ENCODE results near the gene SRRM2.

The SRRM2 gene

GRCh38 chr16:2777903-2778629, 25.6 kb downstream of the SRRM2 start:
- no peak for TF ChIP-seq CTCF (IDR thresholded peaks at IDR 0.05)
- Histone ChIP-seq H3K9ac (peak overlapping the region; percentile 100), H3K27me3 (ENCODE audit: control insufficient read depth, insufficient read depth, low read length) (no peaks in the 10 kb centered on the region), H3K4me1 (peaks cover 11% of the 10 kb centered on the region), H3K27ac (peak overlapping the region; percentile 99), H3K4me3 (ENCODE audit: low read depth, low read length) (peak overlapping the region; percentile 98), H2AFZ (peak overlapping the region; percentile 98), H3K4me2 (ENCODE audit: low read length) (peak overlapping the region; percentile 96), H3K79me2 (peaks cover 17% of the 10 kb centered on the region), H3K9me3 (ENCODE audit: control insufficient read depth, low read length) (no peaks in the 10 kb centered on the region), H3K36me3 (ENCODE audit: control insufficient read depth, insufficient read depth, low read length) (no peaks in the 10 kb centered on the region)

- H3K4me2 ChIP-seq (ENCODE audit: low read length), result peak overlapping the region; percentile 96
- no peak for TF ChIP-seq CTCF (IDR thresholded peaks at IDR 0.05)
- H3K36me3 ChIP-seq (ENCODE audit: control insufficient read depth, insufficient read depth, low read length), result no peaks in the 10 kb centered on the region
- H3K4me3 ChIP-seq (ENCODE audit: low read depth, low read length), result peak overlapping the region; percentile 98
- H3K27ac ChIP-seq, result peak overlapping the region; percentile 99
- H3K9ac ChIP-seq, result no peak overlapping the region
- H3K79me2 ChIP-seq, result peaks cover 17% of the 10 kb centered on the region
- H2AFZ ChIP-seq, result peak overlapping the region; percentile 98
- H3K9me3 ChIP-seq (ENCODE audit: control insufficient read depth, low read length), result no peaks in the 10 kb centered on the region
- peaks cover 11% of the 10 kb centered on the region for H3K4me1 ChIP-seq
- H3K27me3 ChIP-seq (ENCODE audit: control insufficient read depth, insufficient read depth, low read length), result no peaks in the 10 kb centered on the region
These were observed 26.2 kb downstream of the SRRM2 start for GRCh38 chr16:2778630-2778958.

DNA sequence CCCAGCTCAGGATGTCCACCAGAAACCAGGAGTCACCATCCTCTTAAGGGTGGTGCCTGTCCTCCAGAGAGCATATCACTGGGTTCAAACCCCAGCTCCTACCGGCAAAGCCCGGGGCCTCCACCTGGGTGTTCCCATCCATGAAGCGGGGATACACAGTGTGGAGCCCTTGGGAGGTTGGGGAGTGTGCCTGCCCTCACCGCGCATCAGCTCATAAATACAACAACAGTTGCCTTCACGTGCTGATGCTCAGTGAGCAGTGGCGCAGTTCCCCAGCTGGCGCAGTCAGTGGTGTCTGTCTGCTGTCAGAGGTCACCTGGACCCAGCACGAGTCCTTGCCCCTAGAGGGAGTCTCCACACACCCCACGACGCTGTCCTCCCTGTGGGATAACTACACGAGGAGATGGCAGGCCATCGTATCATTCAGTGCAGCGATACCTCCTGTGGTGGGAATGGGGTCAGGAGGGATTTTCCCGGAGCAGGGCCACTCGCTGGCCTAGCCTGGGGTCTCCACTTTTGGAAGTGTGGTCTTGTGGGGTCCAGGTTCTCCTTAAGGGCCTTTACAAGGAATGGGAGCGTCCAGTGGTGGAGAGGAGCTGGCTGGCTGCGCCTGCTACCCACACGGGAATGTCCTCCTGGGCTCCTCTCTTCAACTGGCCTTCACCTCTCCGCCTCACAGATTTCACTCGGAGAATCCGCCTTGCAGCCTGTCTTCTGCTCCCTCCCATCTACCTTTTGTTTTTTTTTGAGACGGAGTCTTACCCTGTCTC, 26.9 kb downstream of the SRRM2 start:
- H3K9ac ChIP-seq, result no peak overlapping the region
- no peaks in the 10 kb centered on the region for H3K27me3 ChIP-seq (ENCODE audit: control insufficient read depth, insufficient read depth, low read length)
- peaks cover 11% of the 10 kb centered on the region for H3K4me1 ChIP-seq
- H3K36me3 ChIP-seq (ENCODE audit: control insufficient read depth, insufficient read depth, low read length), result no peaks in the 10 kb centered on the region
- no peak overlapping the region for H3K4me2 ChIP-seq (ENCODE audit: low read length)
- no peak overlapping the region for H3K4me3 ChIP-seq (ENCODE audit: low read depth, low read length)
- H3K79me2 ChIP-seq, result peaks cover 17% of the 10 kb centered on the region
- peak overlapping the region; percentile 99 for H3K27ac ChIP-seq
- no peak overlapping the region for H2AFZ ChIP-seq
- no peaks in the 10 kb centered on the region for H3K9me3 ChIP-seq (ENCODE audit: control insufficient read depth, low read length)
- TF ChIP-seq CTCF (IDR thresholded peaks at IDR 0.05), result no peak

DNA sequence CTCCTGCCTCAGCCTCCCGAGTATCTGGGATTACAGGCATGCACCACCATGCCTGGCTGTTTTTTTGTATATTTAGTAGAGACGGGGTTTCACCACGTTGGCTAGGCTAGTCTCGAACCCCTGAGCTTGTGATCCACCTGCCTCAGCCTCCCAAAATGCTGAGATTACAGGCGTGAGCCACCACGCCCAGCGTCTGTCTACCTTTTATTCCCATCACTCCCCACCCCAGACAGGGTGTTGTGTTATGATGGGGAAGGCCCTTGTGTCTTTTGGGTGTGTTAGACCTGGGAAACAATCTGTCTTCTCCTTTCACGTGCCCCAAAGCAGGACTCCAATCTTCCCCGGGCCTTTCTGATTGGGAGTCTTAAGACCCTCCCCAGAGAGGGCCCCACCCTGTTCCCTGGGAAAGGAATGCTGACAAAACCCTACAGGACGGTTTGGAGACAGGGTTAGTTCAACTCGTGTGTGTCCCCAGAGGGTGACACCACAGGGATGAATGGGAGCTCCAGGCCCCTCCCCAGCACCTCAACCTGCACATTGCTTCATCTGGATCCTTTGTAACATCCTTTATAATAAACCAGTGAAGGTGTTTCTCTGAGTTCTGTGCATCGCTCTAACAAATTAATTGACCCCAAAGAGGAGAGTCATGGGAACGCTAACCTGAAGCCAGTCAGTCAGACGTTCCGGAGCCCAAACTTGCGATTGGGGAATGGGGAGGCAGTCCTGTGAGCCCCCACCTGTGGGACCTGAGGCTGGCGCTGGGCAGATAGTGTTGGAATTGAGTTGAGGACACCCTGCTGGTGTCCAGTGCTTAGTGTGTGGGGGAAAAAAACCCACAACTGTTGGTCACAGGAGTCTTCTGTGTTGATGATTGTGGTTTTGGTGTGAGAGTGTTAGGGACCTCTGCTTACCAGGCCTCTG, 27.8 kb downstream of the SRRM2 start:
- Histone ChIP-seq H3K9ac (no peak overlapping the region), H3K9me3 (ENCODE audit: control insufficient read depth, low read length) (no peaks in the 10 kb centered on the region), H3K79me2 (peaks cover 17% of the 10 kb centered on the region), H2AFZ (no peak overlapping the region), H3K36me3 (ENCODE audit: control insufficient read depth, insufficient read depth, low read length) (no peaks in the 10 kb centered on the region), H3K27ac (no peak overlapping the region), H3K4me2 (ENCODE audit: low read length) (no peak overlapping the region), H3K4me1 (peaks cover 11% of the 10 kb centered on the region), H3K27me3 (ENCODE audit: control insufficient read depth, insufficient read depth, low read length) (peaks cover 3% of the 10 kb centered on the region), H3K4me3 (ENCODE audit: low read depth, low read length) (no peak overlapping the region)
- no peak for TF ChIP-seq CTCF (IDR thresholded peaks at IDR 0.05)
